Measurements from ENCODE around the gene SLC25A13. TPM values are rescaled to one million over a fixed set of nuclear protein-coding genes. Genes with fewer than 3 reads are reported as not detected.

Gene SLC25A13
- total and polyA plus RNA-seq, 9 of the 15 experiments (the other 6 are each of a cell fraction or from before 2014, with no cell fraction given) = 21.4 to 80.2 (median 58.7) TPM

DNA sequence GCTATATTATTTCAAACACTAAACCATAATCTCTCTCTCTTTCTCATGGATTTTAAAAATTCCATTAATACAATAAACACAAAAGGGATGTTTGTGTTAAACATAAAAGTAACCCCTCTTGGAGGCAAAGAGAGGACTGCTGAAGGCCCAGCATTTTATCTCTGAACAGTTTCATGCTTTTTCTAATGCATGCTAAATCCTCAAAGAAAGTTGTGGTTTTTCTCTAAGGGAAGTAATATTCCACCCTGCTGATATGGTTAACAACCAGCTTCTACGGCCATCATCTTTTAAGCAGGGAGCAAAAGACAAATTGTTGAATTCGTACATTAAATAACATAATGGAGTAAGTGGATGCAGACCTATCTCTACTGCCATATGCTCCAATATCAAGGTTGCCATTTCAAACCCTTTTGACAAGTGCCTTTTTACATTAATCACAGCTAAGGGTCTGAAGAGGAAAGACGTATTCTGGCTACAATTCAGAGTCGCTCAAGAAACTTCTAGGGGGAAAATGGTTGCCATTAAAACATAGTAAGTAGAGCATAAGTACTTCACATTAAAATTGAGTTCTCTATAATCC lies 103.1 kb downstream of the SLC25A13 start (continued):
- no peak for TF ChIP-seq MYC (IDR thresholded peaks at IDR 0.05; ENCODE audit: low read depth, low read length)
- no peak for TF ChIP-seq MYC (CRISPR knock-in tag; IDR thresholded peaks at IDR 0.05; ENCODE audit: borderline replicate concordance, low read depth)
- no peak for TF ChIP-seq ZNF830 (CRISPR knock-in tag; IDR thresholded peaks at IDR 0.05)
- TF ChIP-seq RBM17 (IDR thresholded peaks at IDR 0.05; ENCODE audit: borderline replicate concordance, low read depth, low read length) = no peak
- TF ChIP-seq TFAM (CRISPR knock-in tag; conservative IDR thresholded peaks at IDR 0.05) = no peak
- peak; percentile 30; the same call in 1 of the 2 replicates for TF ChIP-seq NCOR1 (IDR thresholded peaks at IDR 0.05)
- no peak for TF ChIP-seq FIP1L1 (IDR thresholded peaks at IDR 0.05; ENCODE audit: low read depth, low read length, poor library complexity, severe bottlenecking)
- TF ChIP-seq GABPB2 (CRISPR knock-in tag; conservative IDR thresholded peaks at IDR 0.05) = no peak
- TF ChIP-seq CBFA2T3 (IDR thresholded peaks at IDR 0.05) = peak; percentile 71
- no peak for TF ChIP-seq NFXL1 (CRISPR knock-in tag; IDR thresholded peaks at IDR 0.05)
- TF ChIP-seq, protein P1, sequence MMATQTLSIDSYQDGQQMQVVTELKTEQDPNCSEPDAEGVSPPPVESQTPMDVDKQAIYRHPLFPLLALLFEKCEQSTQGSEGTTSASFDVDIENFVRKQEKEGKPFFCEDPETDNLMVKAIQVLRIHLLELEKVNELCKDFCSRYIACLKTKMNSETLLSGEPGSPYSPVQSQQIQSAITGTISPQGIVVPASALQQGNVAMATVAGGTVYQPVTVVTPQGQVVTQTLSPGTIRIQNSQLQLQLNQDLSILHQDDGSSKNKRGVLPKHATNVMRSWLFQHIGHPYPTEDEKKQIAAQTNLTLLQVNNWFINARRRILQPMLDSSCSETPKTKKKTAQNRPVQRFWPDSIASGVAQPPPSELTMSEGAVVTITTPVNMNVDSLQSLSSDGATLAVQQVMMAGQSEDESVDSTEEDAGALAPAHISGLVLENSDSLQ (IDR thresholded peaks at IDR 0.05) = peak; percentile 44; the same call in 1 of the 2 replicates
- TF ChIP-seq MTA2 (IDR thresholded peaks at IDR 0.05; ENCODE audit: low read depth) = peak; percentile 9; the same call in 1 of the 2 replicates
- TF ChIP-seq, protein P2, sequence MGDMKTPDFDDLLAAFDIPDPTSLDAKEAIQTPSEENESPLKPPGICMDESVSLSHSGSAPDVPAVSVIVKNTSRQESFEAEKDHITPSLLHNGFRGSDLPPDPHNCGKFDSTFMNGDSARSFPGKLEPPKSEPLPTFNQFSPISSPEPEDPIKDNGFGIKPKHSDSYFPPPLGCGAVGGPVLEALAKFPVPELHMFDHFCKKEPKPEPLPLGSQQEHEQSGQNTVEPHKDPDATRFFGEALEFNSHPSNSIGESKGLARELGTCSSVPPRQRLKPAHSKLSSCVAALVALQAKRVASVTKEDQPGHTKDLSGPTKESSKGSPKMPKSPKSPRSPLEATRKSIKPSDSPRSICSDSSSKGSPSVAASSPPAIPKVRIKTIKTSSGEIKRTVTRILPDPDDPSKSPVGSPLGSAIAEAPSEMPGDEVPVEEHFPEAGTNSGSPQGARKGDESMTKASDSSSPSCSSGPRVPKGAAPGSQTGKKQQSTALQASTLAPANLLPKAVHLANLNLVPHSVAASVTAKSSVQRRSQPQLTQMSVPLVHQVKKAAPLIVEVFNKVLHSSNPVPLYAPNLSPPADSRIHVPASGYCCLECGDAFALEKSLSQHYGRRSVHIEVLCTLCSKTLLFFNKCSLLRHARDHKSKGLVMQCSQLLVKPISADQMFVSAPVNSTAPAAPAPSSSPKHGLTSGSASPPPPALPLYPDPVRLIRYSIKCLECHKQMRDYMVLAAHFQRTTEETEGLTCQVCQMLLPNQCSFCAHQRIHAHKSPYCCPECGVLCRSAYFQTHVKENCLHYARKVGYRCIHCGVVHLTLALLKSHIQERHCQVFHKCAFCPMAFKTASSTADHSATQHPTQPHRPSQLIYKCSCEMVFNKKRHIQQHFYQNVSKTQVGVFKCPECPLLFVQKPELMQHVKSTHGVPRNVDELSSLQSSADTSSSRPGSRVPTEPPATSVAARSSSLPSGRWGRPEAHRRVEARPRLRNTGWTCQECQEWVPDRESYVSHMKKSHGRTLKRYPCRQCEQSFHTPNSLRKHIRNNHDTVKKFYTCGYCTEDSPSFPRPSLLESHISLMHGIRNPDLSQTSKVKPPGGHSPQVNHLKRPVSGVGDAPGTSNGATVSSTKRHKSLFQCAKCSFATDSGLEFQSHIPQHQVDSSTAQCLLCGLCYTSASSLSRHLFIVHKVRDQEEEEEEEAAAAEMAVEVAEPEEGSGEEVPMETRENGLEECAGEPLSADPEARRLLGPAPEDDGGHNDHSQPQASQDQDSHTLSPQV (IDR thresholded peaks at IDR 0.05) = no peak; the same call in 1 of the 2 replicates
- TF ChIP-seq, protein P3, sequence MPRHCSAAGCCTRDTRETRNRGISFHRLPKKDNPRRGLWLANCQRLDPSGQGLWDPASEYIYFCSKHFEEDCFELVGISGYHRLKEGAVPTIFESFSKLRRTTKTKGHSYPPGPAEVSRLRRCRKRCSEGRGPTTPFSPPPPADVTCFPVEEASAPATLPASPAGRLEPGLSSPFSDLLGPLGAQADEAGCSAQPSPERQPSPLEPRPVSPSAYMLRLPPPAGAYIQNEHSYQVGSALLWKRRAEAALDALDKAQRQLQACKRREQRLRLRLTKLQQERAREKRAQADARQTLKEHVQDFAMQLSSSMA (CRISPR knock-in tag; IDR thresholded peaks at IDR 0.05) = no peak
- TF ChIP-seq PRMT5 (CRISPR knock-in tag; IDR thresholded peaks at IDR 0.05) = no peak
- TF ChIP-seq TEAD4 (IDR thresholded peaks at IDR 0.05; ENCODE audit: low read length) = peak; percentile 58
- TF ChIP-seq TEAD4 (CRISPR knock-in tag; IDR thresholded peaks at IDR 0.05; ENCODE audit: borderline replicate concordance) = no peak
- TF ChIP-seq ATF2 (CRISPR knock-in tag; IDR thresholded peaks at IDR 0.05) = no peak
- TF ChIP-seq HEY1 (CRISPR knock-in tag; IDR thresholded peaks at IDR 0.05; ENCODE audit: borderline replicate concordance) = no peak
- TF ChIP-seq CEBPB (tag; IDR thresholded peaks at IDR 0.05) = no peak
- no peak for TF ChIP-seq HOXB6 (CRISPR knock-in tag; IDR thresholded peaks at IDR 0.05; ENCODE audit: borderline replicate concordance)
- TF ChIP-seq STAT5A (IDR thresholded peaks at IDR 0.05; ENCODE audit: borderline replicate concordance, low read length) = peak; percentile 28; the same call in 1 of the 2 replicates
- TF ChIP-seq ZC3H11A (IDR thresholded peaks at IDR 0.05; ENCODE audit: low read depth, low read length) = no peak

All from K562 (cell line).